ENCODE data around the gene SLC39A8.

The SLC39A8 gene

DNA sequence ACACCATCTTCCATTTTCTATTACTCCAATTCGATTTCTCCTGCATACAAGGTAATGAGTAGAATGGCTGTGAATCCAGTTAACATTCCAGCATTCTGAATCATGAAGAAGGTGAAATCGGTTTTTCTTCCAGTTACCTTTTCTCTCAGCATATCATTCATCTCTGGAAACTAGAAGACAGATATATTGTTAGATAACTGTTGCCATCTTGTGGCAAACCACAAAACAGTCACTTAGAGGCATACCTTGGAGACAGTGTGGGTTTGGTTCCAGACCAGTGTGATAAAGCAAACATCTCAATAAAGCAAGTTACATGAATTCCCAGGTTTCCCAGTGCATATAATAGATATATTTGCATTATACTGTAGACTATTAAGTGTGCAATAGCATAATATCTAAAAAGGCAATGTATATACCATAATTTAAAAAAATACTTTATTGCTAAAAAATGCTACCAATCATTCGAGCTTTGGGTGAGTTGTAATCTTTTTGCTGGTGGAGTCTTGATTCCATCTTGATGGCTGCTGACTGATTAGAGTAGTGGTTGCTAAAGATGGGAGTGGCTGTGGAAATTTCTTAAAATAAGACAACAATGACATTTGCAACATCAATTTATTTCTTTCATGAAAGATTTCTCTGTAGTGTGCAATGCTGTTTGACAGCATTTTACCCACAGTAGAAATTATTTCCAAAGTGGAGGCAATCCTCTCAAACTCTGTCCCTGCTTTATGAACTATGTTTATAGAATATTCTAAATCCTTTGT is 82.1 kb downstream of the SLC39A8 start:
- in situ Hi-C loops (cut with HindIII; ENCODE audit: low sequenced_read_pairs): no loop called here
- TF ChIP-seq CTCF (IDR thresholded peaks at IDR 0.05; ENCODE audit: low read depth, low read length, missing control alignments): peak; percentile 54
- peak; percentile 51 for DNase-seq (ENCODE audit: low read depth)
- no peak overlapping the region for H3K4me3 ChIP-seq (ENCODE audit: low read depth, low read length)

- DNase-seq (ENCODE audit: low read depth): no peak
- H3K4me3 ChIP-seq (ENCODE audit: low read depth, low read length): no peak overlapping the region
- TF ChIP-seq CTCF (IDR thresholded peaks at IDR 0.05; ENCODE audit: low read depth, low read length, missing control alignments): no peak
- in situ Hi-C loops (cut with HindIII; ENCODE audit: low sequenced_read_pairs): no loop called here
These were observed 85.6 kb downstream of the SLC39A8 start for GRCh38 chr4:102259702-102260101.

- DNase-seq (ENCODE audit: low read depth): no peak
- in situ Hi-C loops (cut with HindIII; ENCODE audit: low sequenced_read_pairs): no loop called here
- TF ChIP-seq CTCF (IDR thresholded peaks at IDR 0.05; ENCODE audit: low read depth, low read length, missing control alignments): no peak
- H3K4me3 ChIP-seq (ENCODE audit: low read depth, low read length): no peak overlapping the region
These were observed 86.2 kb downstream of the SLC39A8 start for GRCh38 chr4:102259081-102259480.

DNA sequence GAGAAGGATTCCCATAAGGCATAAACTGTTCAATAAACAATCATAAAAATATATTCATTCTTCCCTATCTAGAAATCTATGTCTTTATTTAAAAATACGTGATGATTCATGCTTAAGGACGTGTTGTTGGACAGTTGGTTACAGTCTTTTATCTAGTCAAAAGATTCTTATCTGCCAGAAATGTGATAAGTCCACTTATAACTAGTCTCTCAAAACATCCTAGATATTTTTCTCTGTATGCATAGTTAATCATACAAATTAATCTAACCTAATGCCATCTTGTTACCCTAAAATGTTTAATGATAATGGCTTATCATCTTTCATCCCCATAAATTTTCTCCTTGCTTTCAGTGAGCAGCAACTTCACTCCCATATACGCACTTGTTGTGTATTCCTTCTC is 89.0 kb downstream of the SLC39A8 start:
- TF ChIP-seq CTCF (IDR thresholded peaks at IDR 0.05; ENCODE audit: low read depth, low read length, missing control alignments): no peak
- no peak for DNase-seq (ENCODE audit: low read depth)
- in situ Hi-C loops (cut with HindIII; ENCODE audit: low sequenced_read_pairs): no loop called here

GRCh38 chr4:102253860-102254259 is 91.4 kb downstream of the SLC39A8 start:
- TF ChIP-seq CTCF (IDR thresholded peaks at IDR 0.05; ENCODE audit: low read depth, low read length, missing control alignments): no peak
- in situ Hi-C loops (cut with HindIII; ENCODE audit: low sequenced_read_pairs): no loop called here
- no peak overlapping the region for H3K4me3 ChIP-seq (ENCODE audit: low read depth, low read length)
- no peak for DNase-seq (ENCODE audit: low read depth)

More for the DNA sequence above, 89.0 kb downstream of the SLC39A8 start:
- H3K4me3 ChIP-seq (ENCODE audit: low read depth, low read length): no peak overlapping the region

GRCh38 chr4:102252171-102252570 is 93.1 kb downstream of the SLC39A8 start:
- DNase-seq (ENCODE audit: low read depth): no peak
- no peak overlapping the region for H3K4me3 ChIP-seq (ENCODE audit: low read depth, low read length)
- in situ Hi-C loops (cut with HindIII; ENCODE audit: low sequenced_read_pairs): no loop called here
- no peak for TF ChIP-seq CTCF (IDR thresholded peaks at IDR 0.05; ENCODE audit: low read depth, low read length, missing control alignments)
